Motor neuron (in vitro differentiated cells): ENCODE data around the gene NALF2. TPM values are rescaled to one million over a fixed set of nuclear protein-coding genes. Genes with fewer than 3 reads are reported as not detected.
A peak's percentile ranks its signal among the peaks of the same experiment; 100 is the strongest.

Source experiments
- ATAC-seq, 8 experiments: fragments of 200-7000 bp; cut with Tn5 transposase; replicated peaks in 6 of 8; 2 replicates each; pipeline ENCODE4 v1.8.0; 2021; ENCODE audit warnings: mild to moderate bottlenecking in 8 of 8, moderate library complexity in 8 of 8
- H3K27ac ChIP-seq, 2 donors: fragments of 250-450 bp; sonication (Bioruptor Pico); 2 replicates each; pipeline ENCODE4 v1.9.0; 2021; ENCODE audit warnings: antibody characterized with exemption in 2 of 2, mild to moderate bottlenecking in 2 of 2, moderate library complexity in 1 of 2
- H3K4me1 ChIP-seq, 2 donors: fragments of 250-450 bp; sonication (Bioruptor Pico); replicated peaks in 1 of 2; 2 replicates each; pipeline ENCODE4 v1.6.1; 2021; ENCODE audit warnings: antibody characterized with exemption in 2 of 2, mild to moderate bottlenecking in 2 of 2, moderate library complexity in 1 of 2
- H3K4me3 ChIP-seq, 5 donors: fragments of 250-450 bp; sonication (Bioruptor Pico); 2 replicates each; pipeline ENCODE4 v1.9.0; 2021; ENCODE audit warnings: antibody characterized with exemption in 5 of 5, mild to moderate bottlenecking in 5 of 5, moderate library complexity in 4 of 5
- WGBS, 10 experiments: fragments of 450-650 bp; shearing (Covaris generic); methylation state at CpG; one replicate each; pipeline ENCODE4 v1.0.0; 2022; 5-methylcytosine and 5-hydroxymethylcytosine counted together
- in situ Hi-C, 9 experiments: fragments of 400-800 bp; cut with MboI; loops; one replicate each; pipeline ENCODE4 v1.15.0; 2021; ENCODE audit warnings: low sequenced_read_pairs in 9 of 9, low pct_unique_long_range_greater_than_20kb in 2 of 9; ENCODE audit not compliant: unreplicated experiment in 9 of 9
- total RNA-seq, 8 experiments: library from RNA; unstranded; fragments of 300-600 nt; gene quantifications; 2 replicates each; pipeline versions ENCODE4 v1.2.3 to v1.2.4, GENCODE V29; 2022

NALF2 gene
- total RNA-seq, 8 experiments from 2014 or later = 0.25 to 8.9 (median 6.1) TPM

- in situ Hi-C loops = no loop called here
- 15% methylated on average over 7 of the region's 15 CpGs; no CpG with 5 or more reads in 9 of the 10 experiments for WGBS, 10 experiments
Measured at GRCh38 chrX:69506617-69507499, 2.7 kb downstream of the NALF2 start.

GRCh38 chrX:69507500-69507789 lies 3.3 kb downstream of the NALF2 start:
- ATAC-seq = no peak
- Histone ChIP-seq H3K4me3 (peak overlapping the region; percentile 46 to 88 (median 59)), H3K4me1 (peaks cover 0 to 7% of the 10 kb centered on the region in 2 donors), H3K27ac (no peak overlapping the region)
- in situ Hi-C loops = no loop called here
- 20 to 47% methylated on average over 1 to 3 of the region's 7 CpGs; no CpG with 5 or more reads in 8 of the 10 experiments for WGBS, 10 experiments

More at GRCh38 chrX:69506617-69507499, 2.7 kb downstream of the NALF2 start:
- Histone ChIP-seq H3K27ac (no peak overlapping the region), H3K4me1 (peaks cover 3 to 9% of the 10 kb centered on the region in 2 donors), H3K4me3 (peak overlapping the region; percentile 46 to 88 (median 59))
- peak in 1 of 8 experiments; percentile 11 for ATAC-seq

GRCh38 chrX:69508610-69509009 lies 4.5 kb downstream of the NALF2 start:
- H3K4me3 ChIP-seq = no peak overlapping the region
- no peak for ATAC-seq
- peaks cover 0 to 5% of the 10 kb centered on the region in 2 donors for H3K4me1 ChIP-seq
- 60 to 65% methylated on average over 1 to 2 of the region's 5 CpGs; no CpG with 5 or more reads in 8 of the 10 experiments for WGBS, 10 experiments
- in situ Hi-C loops = no loop called here
- H3K27ac ChIP-seq = no peak overlapping the region

- Histone ChIP-seq H3K4me1 (peaks cover 0 to 5% of the 10 kb centered on the region in 2 donors), H3K27ac (no peak overlapping the region), H3K4me3 (no peak overlapping the region)
- ATAC-seq = no peak
- in situ Hi-C loops = no loop called here
- WGBS, 10 experiments = no CpG with 5 or more reads among the region's 6 CpGs
Measured at GRCh38 chrX:69510137-69510715, 6.1 kb downstream of the NALF2 start.

- in situ Hi-C loops = no loop called here
- Histone ChIP-seq H3K4me3 (no peak overlapping the region), H3K27ac (no peak overlapping the region), H3K4me1 (peaks cover 0 to 5% of the 10 kb centered on the region in 2 donors)
- no peak for ATAC-seq
- 10% methylated on average over 2 of the region's 3 CpGs; no CpG with 5 or more reads in 9 of the 10 experiments for WGBS, 10 experiments
Measured at GRCh38 chrX:69510914-69511513, 6.9 kb downstream of the NALF2 start.

- in situ Hi-C loops = no loop called here
- Histone ChIP-seq H3K4me3 (no peak overlapping the region), H3K27ac (no peak overlapping the region), H3K4me1 (peaks cover 0 to 5% of the 10 kb centered on the region in 2 donors)
- no peak for ATAC-seq
Measured at GRCh38 chrX:69522052-69522451, 17.9 kb downstream of the NALF2 start.

- no CpG with 5 or more reads among the region's 4 CpGs for WGBS, 10 experiments
- ATAC-seq = no peak
- Histone ChIP-seq H3K27ac (no peak overlapping the region), H3K4me3 (no peak overlapping the region), H3K4me1 (peaks cover 0 to 5% of the 10 kb centered on the region in 2 donors)
- in situ Hi-C loops = no loop called here
Measured at GRCh38 chrX:69523314-69523713, 19.2 kb downstream of the NALF2 start.

GRCh38 chrX:69524781-69525363 lies 20.7 kb downstream of the NALF2 start:
- Histone ChIP-seq H3K27ac (no peak overlapping the region), H3K4me1 (peaks cover 0 to 5% of the 10 kb centered on the region in 2 donors), H3K4me3 (no peak overlapping the region)
- in situ Hi-C loops = loop anchor here in 2 of 9 experiments (25.0 kb wide), 1 partner anchor 512 kb away; the partner anchor contains the start of gene AWAT2 (in 2 of the 2)
- 0 to 50% methylated on average over 1 to 2 of the region's 7 CpGs; no CpG with 5 or more reads in 8 of the 10 experiments for WGBS, 10 experiments
- peak in 5 of 8 experiments; percentile 41 to 87 (median 49) for ATAC-seq

- WGBS, 10 experiments = 63% methylated on average over 2 of the region's 7 CpGs; no CpG with 5 or more reads in 9 of the 10 experiments
- H3K27ac ChIP-seq = no peak overlapping the region
- no peaks in the 10 kb centered on the region for H3K4me1 ChIP-seq
- in situ Hi-C loops = loop anchor here in 2 of 9 experiments (25.0 kb wide), 1 partner anchor 507 kb away; the partner anchor contains the start of gene AWAT2 (in 2 of the 2)
- H3K4me3 ChIP-seq = no peak overlapping the region
- ATAC-seq = no peak
Measured at GRCh38 chrX:69530306-69530705, 26.2 kb downstream of the NALF2 start.

- Histone ChIP-seq H3K4me1 (no peaks in the 10 kb centered on the region), H3K27ac (no peak overlapping the region), H3K4me3 (no peak overlapping the region)
- no peak for ATAC-seq
- WGBS, 10 experiments = 0 to 90% (median 70%) methylated on average over 1 to 3 of the region's 8 CpGs; no CpG with 5 or more reads in 7 of the 10 experiments
- in situ Hi-C loops = loop anchor here in 2 of 9 experiments (25.0 kb wide), 1 partner anchor 506 kb away; the partner anchor contains the start of gene AWAT2 (in 2 of the 2)
Measured at GRCh38 chrX:69531031-69531755, 27.1 kb downstream of the NALF2 start.

- 0 to 44% (median 0%) methylated on average over 1 to 2 of the region's 2 CpGs; no CpG with 5 or more reads in 6 of the 10 experiments for WGBS, 10 experiments
- Histone ChIP-seq H3K4me3 (no peak overlapping the region), H3K27ac (no peak overlapping the region), H3K4me1 (no peaks in the 10 kb centered on the region)
- ATAC-seq = no peak
- in situ Hi-C loops = loop anchor here in 2 of 9 experiments (25.0 kb wide), 1 partner anchor 502 kb away; the partner anchor contains the start of gene AWAT2 (in 2 of the 2)
Measured at GRCh38 chrX:69535661-69536060, 31.5 kb downstream of the NALF2 start.

- peak; percentile 82 to 100 (median 97) for ATAC-seq
- in situ Hi-C loops = loop anchor here in 2 of 9 experiments (25.0 kb wide), 1 partner anchor 499 kb away; the partner anchor contains the start of gene AWAT2 (in 2 of the 2)
- WGBS, 10 experiments = 47% methylated on average over 12 of the region's 45 CpGs; no CpG with 5 or more reads in 9 of the 10 experiments
- Histone ChIP-seq H3K4me1 (no peaks in the 10 kb centered on the region), H3K4me3 (peak overlapping the region in 4 of 5 donors; percentile 28 to 35 (median 32)), H3K27ac (no peak overlapping the region)
Measured at GRCh38 chrX:69538321-69538876, 34.3 kb downstream of the NALF2 start.
